LNCaP clone FGC (cell line): ENCODE results near the gene ZNF383.
A peak's percentile ranks its signal among the peaks of the same experiment; 100 is the strongest.
"Not testable (repeated sequence)": the region's sequence is repeated elsewhere in the genome, so short reads cannot be mapped to it uniquely, and the experiment has no call there.

ENCODE experiments used
- DNase-seq: peaks from one replicate; pipeline ENCODE4 v3.0.0-alpha.2; 2011; ENCODE audit warnings: low read depth
- H3K4me3 ChIP-seq: 2 replicates; pipeline ENCODE4 v1.5.1; 2011; ENCODE audit warnings: mild to moderate bottlenecking, low read depth, low read length, control low read depth
- CTCF ChIP-seq: IDR thresholded peaks from 2 replicates; pipeline ENCODE4 v1.5.1; 2012; ENCODE audit warnings: mild to moderate bottlenecking; ENCODE audit not compliant: control insufficient read depth, insufficient read depth; ENCODE audit errors: extremely low read depth

The ZNF383 gene

GRCh38 chr19:37220383-37220782, 2.4 kb downstream of the ZNF383 start:
- no peak for DNase-seq
- no peak for TF ChIP-seq CTCF
- no peak overlapping the region for H3K4me3 ChIP-seq

- no peak overlapping the region for H3K4me3 ChIP-seq
These were observed 3.1 kb downstream of the ZNF383 start for GRCh38 chr19:37221136-37221535.

GRCh38 chr19:37226248-37226647, 8.2 kb downstream of the ZNF383 start:
- no peak for DNase-seq
- no peak overlapping the region for H3K4me3 ChIP-seq
- TF ChIP-seq CTCF = no peak

More at GRCh38 chr19:37221136-37221535, 3.1 kb downstream of the ZNF383 start:
- TF ChIP-seq CTCF = no peak
- DNase-seq = no peak

GRCh38 chr19:37227996-37228395, 10.0 kb downstream of the ZNF383 start:
- DNase-seq = peak; percentile 19
- peak; percentile 71 for TF ChIP-seq CTCF
- H3K4me3 ChIP-seq = no peak overlapping the region

GRCh38 chr19:37243206-37243632, 25.2 kb downstream of the ZNF383 start:
- no peak for TF ChIP-seq CTCF
- no peak overlapping the region for H3K4me3 ChIP-seq
- no peak for DNase-seq

- TF ChIP-seq CTCF = no peak
- DNase-seq = peak; percentile 99
- H3K4me3 ChIP-seq = peak overlapping the region; percentile 94
These were observed 33.6 kb downstream of the ZNF383 start for GRCh38 chr19:37251308-37252229.

- H3K4me3 ChIP-seq, DNase-seq: not testable (repeated sequence)
These were observed 45.0 kb downstream of the ZNF383 start for GRCh38 chr19:37263028-37263427.

- DNase-seq, H3K4me3 ChIP-seq: not testable (repeated sequence)
These were observed 49.0 kb downstream of the ZNF383 start for GRCh38 chr19:37267005-37267404.

GRCh38 chr19:37267755-37268154, 49.7 kb downstream of the ZNF383 start:
- DNase-seq, H3K4me3 ChIP-seq: not testable (repeated sequence)

- not testable (repeated sequence) for DNase-seq, H3K4me3 ChIP-seq
These were observed 62.6 kb downstream of the ZNF383 start for GRCh38 chr19:37280656-37281055.

- not testable (repeated sequence) for DNase-seq, H3K4me3 ChIP-seq
These were observed 66.0 kb downstream of the ZNF383 start for GRCh38 chr19:37284020-37284419.
